ENCODE data around the gene LAIR2.

LAIR2 gene

GRCh38 chr19:54541712-54542111 is 39.1 kb downstream of the LAIR2 start:
- DNase-seq: no peak

GRCh38 chr19:54548806-54549205 is 46.2 kb downstream of the LAIR2 start:
- no peak for DNase-seq

- DNase-seq: no peak
Measured at GRCh38 chr19:54549224-54549623, 46.6 kb downstream of the LAIR2 start.

GRCh38 chr19:54551293-54551692 is 48.7 kb downstream of the LAIR2 start:
- no peak for DNase-seq

GRCh38 chr19:54551950-54552912 is 49.6 kb downstream of the LAIR2 start:
- no peak for DNase-seq

- no peak for DNase-seq
Measured at GRCh38 chr19:54552913-54553310, 50.3 kb downstream of the LAIR2 start.

- no peak for DNase-seq
Measured at GRCh38 chr19:54554006-54554405, 51.4 kb downstream of the LAIR2 start.

GRCh38 chr19:54554896-54555295 is 52.3 kb downstream of the LAIR2 start:
- no peak for DNase-seq

GRCh38 chr19:54556194-54556593 is 53.6 kb downstream of the LAIR2 start:
- DNase-seq: no peak

- no peak for DNase-seq
Measured at GRCh38 chr19:54558339-54558738, 55.7 kb downstream of the LAIR2 start.
